Ovary (tissue), 3 donors: ENCODE data around the gene RRAD.
"Not testable (repeated sequence)": the region's sequence is repeated elsewhere in the genome, so short reads cannot be mapped to it uniquely, and the experiment has no call there.

Source experiments
- CTCF ChIP-seq, 3 donors: fragments of 450-650 bp in 2 of 3; fragments of 200-600 bp in 1 of 3; IDR thresholded peaks; one replicate each; pipeline versions ENCODE4 v1.5.1 to v1.8.0; 2016 to 2022; ENCODE audit warnings: antibody characterized with exemption in 3 of 3, mild to moderate bottlenecking in 1 of 3
- POLR2A ChIP-seq: fragments of 450-650 bp; IDR thresholded peaks from one replicate; pipeline ENCODE4 v1.6.1; 2017; ENCODE audit warnings: antibody characterized with exemption, mild to moderate bottlenecking, moderate library complexity
- donor health status: DM: no; HTN: no; CAD: no.

- not testable (repeated sequence) for TF ChIP-seq CTCF (IDR thresholded peaks at IDR 0.05); POLR2A
Observed at GRCh38 chr16:66974156-66974931, 49.0 kb upstream of the RRAD start.
